Neural cell (in vitro differentiated cells): ENCODE data around the gene SCP2.

Source experiments
- CTCF ChIP-seq: fragments of 450-650 bp; IDR thresholded peaks from 2 replicates; pipeline ENCODE4 v1.5.1; 2014; ENCODE audit warnings: antibody characterized with exemption, mild to moderate bottlenecking, moderate library complexity; ENCODE audit not compliant: poor library complexity, severe bottlenecking
- EP300 ChIP-seq: fragments of 450-650 bp; conservative IDR thresholded peaks from 2 replicates; pipeline ENCODE4 v1.6.1; 2014; ENCODE audit warnings: antibody characterized with exemption, mild to moderate bottlenecking, moderate library complexity; ENCODE audit not compliant: poor library complexity, severe bottlenecking
- EZH2 ChIP-seq: fragments of 200-600, 300-800 bp; shearing (Covaris generic), sonication (generic); IDR thresholded peaks from 2 replicates; pipeline ENCODE4 v1.6.1; 2014; ENCODE audit warnings: antibody characterized with exemption, low read length, borderline replicate concordance, mild to moderate bottlenecking; ENCODE audit not compliant: insufficient read depth, poor library complexity, severe bottlenecking
- POLR2AphosphoS5 ChIP-seq: IDR thresholded peaks from 2 replicates; pipeline ENCODE4 v1.6.1; 2012
- RAD21 ChIP-seq: fragments of 450-650 bp; conservative IDR thresholded peaks from 2 replicates; pipeline ENCODE4 v1.6.1; 2014; ENCODE audit warnings: antibody characterized with exemption, mild to moderate bottlenecking, moderate library complexity
- SMC3 ChIP-seq: fragments of 450-650 bp; conservative IDR thresholded peaks from 2 replicates; pipeline ENCODE4 v1.6.1; 2014; ENCODE audit warnings: antibody characterized with exemption, mild to moderate bottlenecking, moderate library complexity; ENCODE audit not compliant: poor library complexity
- TAF1 ChIP-seq: IDR thresholded peaks from 2 replicates; pipeline ENCODE4 v1.6.1; 2012; ENCODE audit warnings: low read depth
- TF ChIP-seq, protein P1 (sequence below): IDR thresholded peaks from 2 replicates; pipeline ENCODE4 v1.6.1; 2012; ENCODE audit warnings: borderline replicate concordance

- TF ChIP-seq CTCF: no peak
- TF ChIP-seq, protein P1, sequence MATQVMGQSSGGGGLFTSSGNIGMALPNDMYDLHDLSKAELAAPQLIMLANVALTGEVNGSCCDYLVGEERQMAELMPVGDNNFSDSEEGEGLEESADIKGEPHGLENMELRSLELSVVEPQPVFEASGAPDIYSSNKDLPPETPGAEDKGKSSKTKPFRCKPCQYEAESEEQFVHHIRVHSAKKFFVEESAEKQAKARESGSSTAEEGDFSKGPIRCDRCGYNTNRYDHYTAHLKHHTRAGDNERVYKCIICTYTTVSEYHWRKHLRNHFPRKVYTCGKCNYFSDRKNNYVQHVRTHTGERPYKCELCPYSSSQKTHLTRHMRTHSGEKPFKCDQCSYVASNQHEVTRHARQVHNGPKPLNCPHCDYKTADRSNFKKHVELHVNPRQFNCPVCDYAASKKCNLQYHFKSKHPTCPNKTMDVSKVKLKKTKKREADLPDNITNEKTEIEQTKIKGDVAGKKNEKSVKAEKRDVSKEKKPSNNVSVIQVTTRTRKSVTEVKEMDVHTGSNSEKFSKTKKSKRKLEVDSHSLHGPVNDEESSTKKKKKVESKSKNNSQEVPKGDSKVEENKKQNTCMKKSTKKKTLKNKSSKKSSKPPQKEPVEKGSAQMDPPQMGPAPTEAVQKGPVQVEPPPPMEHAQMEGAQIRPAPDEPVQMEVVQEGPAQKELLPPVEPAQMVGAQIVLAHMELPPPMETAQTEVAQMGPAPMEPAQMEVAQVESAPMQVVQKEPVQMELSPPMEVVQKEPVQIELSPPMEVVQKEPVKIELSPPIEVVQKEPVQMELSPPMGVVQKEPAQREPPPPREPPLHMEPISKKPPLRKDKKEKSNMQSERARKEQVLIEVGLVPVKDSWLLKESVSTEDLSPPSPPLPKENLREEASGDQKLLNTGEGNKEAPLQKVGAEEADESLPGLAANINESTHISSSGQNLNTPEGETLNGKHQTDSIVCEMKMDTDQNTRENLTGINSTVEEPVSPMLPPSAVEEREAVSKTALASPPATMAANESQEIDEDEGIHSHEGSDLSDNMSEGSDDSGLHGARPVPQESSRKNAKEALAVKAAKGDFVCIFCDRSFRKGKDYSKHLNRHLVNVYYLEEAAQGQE: no peak
- no peak for TF ChIP-seq EZH2
- TF ChIP-seq RAD21: no peak
- no peak for TF ChIP-seq POLR2AphosphoS5
- TF ChIP-seq EP300: no peak
- no peak for TF ChIP-seq SMC3
- TF ChIP-seq TAF1: no peak
Measured at GRCh38 chr1:52915211-52915854, 11.7 kb upstream of the SCP2 start.
